ENCODE data around the gene ANKMY1.

DNA sequence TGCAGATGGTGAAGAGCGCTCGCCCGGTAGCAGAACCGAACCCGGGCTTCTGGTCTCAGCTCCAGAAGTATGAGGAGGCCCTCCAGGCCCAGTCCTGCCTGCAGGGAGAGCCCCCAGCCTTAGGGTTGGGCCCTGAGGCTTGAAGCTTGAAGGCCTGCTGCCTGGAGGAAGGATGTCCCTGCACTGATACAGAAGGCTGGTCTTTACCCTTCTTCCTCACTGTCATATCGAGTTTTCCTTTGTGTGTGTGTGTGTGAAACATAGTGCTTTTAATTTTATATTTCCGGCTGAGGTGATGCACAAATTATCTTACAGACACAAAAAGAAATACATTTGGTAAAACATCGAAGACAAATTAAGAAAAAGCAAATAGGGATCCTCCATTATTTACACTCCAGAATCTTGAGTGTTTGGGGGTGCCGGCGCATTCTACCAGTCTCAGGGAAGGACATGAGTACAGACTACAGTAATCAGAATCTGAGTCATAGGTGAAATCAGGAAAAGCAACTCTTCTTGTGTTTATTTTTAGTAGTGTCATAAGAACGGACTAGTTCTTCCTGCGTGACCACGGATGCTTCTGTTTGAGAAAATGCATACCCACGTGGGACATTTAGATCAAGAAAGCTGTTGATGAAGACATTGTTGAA is 3.7 kb upstream of the ANKMY1 start:
- TF ChIP-seq, protein P1, sequence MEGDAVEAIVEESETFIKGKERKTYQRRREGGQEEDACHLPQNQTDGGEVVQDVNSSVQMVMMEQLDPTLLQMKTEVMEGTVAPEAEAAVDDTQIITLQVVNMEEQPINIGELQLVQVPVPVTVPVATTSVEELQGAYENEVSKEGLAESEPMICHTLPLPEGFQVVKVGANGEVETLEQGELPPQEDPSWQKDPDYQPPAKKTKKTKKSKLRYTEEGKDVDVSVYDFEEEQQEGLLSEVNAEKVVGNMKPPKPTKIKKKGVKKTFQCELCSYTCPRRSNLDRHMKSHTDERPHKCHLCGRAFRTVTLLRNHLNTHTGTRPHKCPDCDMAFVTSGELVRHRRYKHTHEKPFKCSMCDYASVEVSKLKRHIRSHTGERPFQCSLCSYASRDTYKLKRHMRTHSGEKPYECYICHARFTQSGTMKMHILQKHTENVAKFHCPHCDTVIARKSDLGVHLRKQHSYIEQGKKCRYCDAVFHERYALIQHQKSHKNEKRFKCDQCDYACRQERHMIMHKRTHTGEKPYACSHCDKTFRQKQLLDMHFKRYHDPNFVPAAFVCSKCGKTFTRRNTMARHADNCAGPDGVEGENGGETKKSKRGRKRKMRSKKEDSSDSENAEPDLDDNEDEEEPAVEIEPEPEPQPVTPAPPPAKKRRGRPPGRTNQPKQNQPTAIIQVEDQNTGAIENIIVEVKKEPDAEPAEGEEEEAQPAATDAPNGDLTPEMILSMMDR (IDR thresholded peaks at IDR 0.05): no peak
- TF ChIP-seq EP300 (IDR thresholded peaks at IDR 0.05) (no peak), POLR2AphosphoS5 (IDR thresholded peaks at IDR 0.05) (no peak)
